Chondrocyte (in vitro differentiated cells): ENCODE data around the gene ZNF343. TPM values are rescaled to one million over a fixed set of nuclear protein-coding genes. Genes with fewer than 3 reads are reported as not detected.

Experiments
- DNase-seq: peaks from one replicate; pipeline ENCODE4 v3.0.0; 2021; ENCODE audit warnings: mixed read lengths, low spot score
- H3K27ac Mint-ChIP-seq: one replicate; pipeline ENCODE4 v1.8.0; 2021; ENCODE audit warnings: mild to moderate bottlenecking, moderate library complexity, mixed read lengths; ENCODE audit not compliant: unreplicated experiment
- H3K27me3 Mint-ChIP-seq: 2 replicates; pipeline ENCODE4 v1.8.0; 2021; ENCODE audit warnings: low read depth, mixed read lengths
- H3K36me3 Mint-ChIP-seq: 2 replicates; pipeline ENCODE4 v1.8.0; 2021; ENCODE audit warnings: low read depth, mixed read lengths
- H3K4me1 Mint-ChIP-seq: 2 replicates; pipeline ENCODE4 v1.8.0; 2021; ENCODE audit warnings: low read depth, mild to moderate bottlenecking, mixed read lengths
- H3K4me3 Mint-ChIP-seq: one replicate; pipeline ENCODE4 v1.8.0; 2021; ENCODE audit warnings: mild to moderate bottlenecking, moderate library complexity, mixed read lengths; ENCODE audit not compliant: unreplicated experiment
- H3K9me3 Mint-ChIP-seq: 2 replicates; pipeline ENCODE4 v1.8.0; 2021; ENCODE audit warnings: low read depth, mixed read lengths
- total RNA-seq: library from RNA; stranded (reverse); gene quantifications from 3 replicates; pipeline ENCODE4 v1.2.1, GENCODE V29; 2021
- TF ChIP-seq, protein P1 (sequence below): fragments of 200-600 bp; sonication (generic); IDR thresholded peaks from 2 replicates; pipeline ENCODE4 v1.5.0; 2021; ENCODE audit warnings: antibody characterized with exemption, mild to moderate bottlenecking, moderate library complexity

The ZNF343 gene
- total RNA-seq, 1 donor from 2014 or later = 11.5 TPM

DNA sequence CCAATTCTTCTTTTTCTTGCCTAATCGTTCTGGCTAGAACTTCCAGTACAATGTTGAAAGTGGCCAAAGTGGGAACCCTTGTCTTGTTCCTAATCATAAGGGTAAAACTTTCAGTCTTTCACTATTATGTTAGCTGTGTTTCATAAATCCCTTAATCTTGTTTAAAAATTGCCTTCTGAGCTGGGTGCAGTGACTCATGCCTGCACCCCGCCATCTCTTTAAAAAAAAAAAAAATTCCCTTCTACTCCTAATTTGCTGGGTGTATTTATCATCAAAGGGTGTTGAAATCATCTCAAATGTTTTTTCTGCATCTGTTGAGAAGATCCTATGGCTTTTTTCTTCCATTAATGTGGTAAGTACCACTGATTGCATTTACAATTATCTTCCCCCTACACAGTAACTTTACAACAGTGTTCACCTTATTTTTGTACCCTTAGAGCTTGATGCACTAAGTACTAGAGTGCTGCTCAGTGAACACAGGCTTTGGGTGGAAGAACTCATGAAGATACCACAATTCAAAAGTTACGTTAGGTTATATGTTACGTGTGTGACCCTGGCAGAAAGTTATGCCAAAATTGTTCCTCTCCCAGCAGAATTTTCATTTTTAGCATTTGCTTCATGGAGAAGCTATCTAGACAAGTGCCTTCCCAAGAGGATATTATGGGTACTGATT, 47.8 kb downstream of the ZNF343 start:
- H3K27ac Mint-ChIP-seq = no peak overlapping the region
- TF ChIP-seq, protein P1, sequence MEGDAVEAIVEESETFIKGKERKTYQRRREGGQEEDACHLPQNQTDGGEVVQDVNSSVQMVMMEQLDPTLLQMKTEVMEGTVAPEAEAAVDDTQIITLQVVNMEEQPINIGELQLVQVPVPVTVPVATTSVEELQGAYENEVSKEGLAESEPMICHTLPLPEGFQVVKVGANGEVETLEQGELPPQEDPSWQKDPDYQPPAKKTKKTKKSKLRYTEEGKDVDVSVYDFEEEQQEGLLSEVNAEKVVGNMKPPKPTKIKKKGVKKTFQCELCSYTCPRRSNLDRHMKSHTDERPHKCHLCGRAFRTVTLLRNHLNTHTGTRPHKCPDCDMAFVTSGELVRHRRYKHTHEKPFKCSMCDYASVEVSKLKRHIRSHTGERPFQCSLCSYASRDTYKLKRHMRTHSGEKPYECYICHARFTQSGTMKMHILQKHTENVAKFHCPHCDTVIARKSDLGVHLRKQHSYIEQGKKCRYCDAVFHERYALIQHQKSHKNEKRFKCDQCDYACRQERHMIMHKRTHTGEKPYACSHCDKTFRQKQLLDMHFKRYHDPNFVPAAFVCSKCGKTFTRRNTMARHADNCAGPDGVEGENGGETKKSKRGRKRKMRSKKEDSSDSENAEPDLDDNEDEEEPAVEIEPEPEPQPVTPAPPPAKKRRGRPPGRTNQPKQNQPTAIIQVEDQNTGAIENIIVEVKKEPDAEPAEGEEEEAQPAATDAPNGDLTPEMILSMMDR = no peak
- H3K4me1 Mint-ChIP-seq = peaks cover 11% of the 10 kb centered on the region
- no peaks in the 10 kb centered on the region for H3K9me3 Mint-ChIP-seq
- DNase-seq = no peak
- peaks cover 48% of the 10 kb centered on the region for H3K36me3 Mint-ChIP-seq
- H3K4me3 Mint-ChIP-seq = no peak overlapping the region
- H3K27me3 Mint-ChIP-seq = no peaks in the 10 kb centered on the region

DNA sequence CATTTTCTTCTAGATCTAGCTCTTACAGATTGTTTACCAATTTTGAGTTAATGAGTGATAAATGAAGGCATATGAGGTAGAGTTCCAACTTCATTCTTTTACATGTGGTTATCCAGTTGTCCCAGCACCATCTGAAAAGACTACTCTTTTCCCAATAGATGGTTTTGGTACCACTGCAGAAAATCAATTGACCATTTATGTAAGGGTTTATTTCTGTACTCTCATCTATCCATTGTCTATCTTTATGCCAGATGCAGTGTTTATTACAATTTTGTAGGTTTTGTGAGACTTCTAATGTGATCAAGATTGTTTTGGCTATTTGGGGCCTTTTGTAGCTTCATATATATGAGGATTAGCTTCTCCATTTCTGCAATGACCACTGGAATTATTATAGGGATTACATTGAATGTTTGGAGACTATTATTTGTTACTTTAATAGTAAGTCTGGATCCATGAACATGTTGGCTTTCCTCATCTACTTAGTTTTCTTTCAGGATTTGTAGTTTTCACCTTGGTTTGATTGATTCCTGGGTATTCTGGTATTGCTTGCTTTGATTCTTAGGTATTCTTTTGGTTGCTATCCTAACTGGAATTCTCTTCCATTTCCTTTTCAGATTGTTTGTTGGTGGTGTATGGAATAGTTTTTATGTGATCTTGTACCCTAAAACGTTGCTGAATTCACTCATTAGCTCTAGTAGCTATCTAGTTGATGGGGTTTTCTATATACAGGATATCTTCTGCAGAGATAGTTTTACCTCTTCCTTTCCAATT, 48.5 kb downstream of the ZNF343 start:
- Mint-ChIP-seq H3K4me1 (peaks cover 12% of the 10 kb centered on the region), H3K36me3 (peaks cover 40% of the 10 kb centered on the region), H3K4me3 (no peak overlapping the region), H3K9me3 (no peaks in the 10 kb centered on the region), H3K27me3 (no peaks in the 10 kb centered on the region), H3K27ac (no peak overlapping the region)
- TF ChIP-seq, protein P1 = no peak
- no peak for DNase-seq

DNA sequence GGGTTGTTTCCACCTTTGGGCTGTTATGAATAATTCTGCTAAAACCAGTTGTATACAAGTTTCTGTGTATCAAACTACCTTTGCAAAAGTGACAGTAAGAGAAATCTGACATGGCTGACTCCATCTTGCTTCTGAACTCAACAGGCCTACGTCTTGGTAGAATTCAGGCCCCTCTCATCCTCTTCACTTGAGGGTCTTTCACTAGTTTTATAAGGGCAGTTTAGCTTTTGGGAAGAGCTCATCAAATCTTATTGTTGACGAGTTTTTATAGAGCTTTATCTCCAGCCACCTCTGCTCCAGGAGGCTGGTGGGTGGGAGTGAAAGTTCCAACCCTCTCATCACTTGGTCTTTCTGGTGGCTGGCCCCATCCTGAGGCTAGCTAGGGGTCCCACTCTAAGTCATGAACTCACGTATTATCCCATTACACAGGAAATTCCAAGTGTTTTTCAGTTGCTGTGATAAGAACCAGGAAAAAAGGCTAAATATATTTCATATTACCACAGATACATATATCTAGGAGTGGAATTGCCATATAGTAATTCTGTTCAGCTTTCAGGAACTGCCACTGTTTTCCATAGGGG, 49.7 kb downstream of the ZNF343 start:
- Mint-ChIP-seq H3K36me3 (peaks cover 33% of the 10 kb centered on the region), H3K27me3 (no peaks in the 10 kb centered on the region), H3K4me3 (no peak overlapping the region), H3K9me3 (no peaks in the 10 kb centered on the region), H3K27ac (no peak overlapping the region), H3K4me1 (peaks cover 12% of the 10 kb centered on the region)
- TF ChIP-seq, protein P1 = no peak
- DNase-seq = no peak

DNA sequence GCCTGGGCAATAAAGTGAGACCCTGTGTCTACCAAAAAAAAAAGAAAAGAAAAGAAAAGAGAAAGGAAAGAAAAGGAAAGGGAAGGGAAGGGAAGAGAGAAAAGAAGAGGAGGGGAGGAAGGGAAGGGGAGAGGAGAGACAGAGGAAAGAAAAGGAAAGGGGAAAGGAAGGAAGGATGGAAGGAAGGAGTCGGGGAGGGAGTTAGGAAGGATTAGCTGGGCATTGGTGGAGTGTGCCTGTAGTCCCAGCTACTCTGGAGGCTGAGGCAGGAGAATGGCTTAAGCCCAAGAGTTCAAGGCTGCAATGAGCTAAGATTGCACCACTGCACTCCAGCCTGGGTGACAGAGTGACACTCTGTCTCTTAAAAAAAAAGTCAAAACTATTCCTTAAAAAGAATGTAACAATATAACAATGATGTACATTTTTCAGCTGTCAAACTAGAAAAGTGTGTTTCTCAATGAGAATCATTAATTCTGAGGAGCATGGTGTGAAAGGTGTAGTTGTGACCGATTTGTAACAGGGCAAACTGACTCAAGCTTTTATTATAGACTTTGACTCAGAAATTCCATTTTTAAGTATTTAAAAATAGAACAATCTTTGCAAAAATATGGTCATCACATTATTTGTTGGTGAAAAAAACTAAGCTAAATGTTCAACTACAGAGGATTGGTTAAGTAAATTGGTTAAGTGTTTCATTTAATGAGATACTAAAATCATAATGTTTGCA, 52.8 kb downstream of the ZNF343 start:
- H3K27me3 Mint-ChIP-seq = no peaks in the 10 kb centered on the region
- DNase-seq = no peak

More for the DNA sequence above, 52.8 kb downstream of the ZNF343 start:
- Mint-ChIP-seq H3K36me3 (peaks cover 9% of the 10 kb centered on the region), H3K27ac (peak overlapping the region; percentile 57), H3K4me3 (no peak overlapping the region), H3K4me1 (peaks cover 12% of the 10 kb centered on the region), H3K9me3 (no peaks in the 10 kb centered on the region)
- TF ChIP-seq, protein P1 = no peak
